ENCODE measurements around the gene PLPP3.

GRCh38 chr1:56550138-56550858, 29.1 kb downstream of the PLPP3 start:
- TF ChIP-seq ZNF12 (CRISPR knock-in tag; IDR thresholded peaks at IDR 0.05) (no peak), EP300 (IDR thresholded peaks at IDR 0.05; ENCODE audit: low read length) (no peak)
